Muscle of arm (tissue), 12 donors: ENCODE results near the gene MAPK6. TPM values are rescaled to one million over a fixed set of nuclear protein-coding genes. Genes with fewer than 3 reads are reported as not detected.
"Not testable (repeated sequence)": the region's sequence is repeated elsewhere in the genome, so short reads cannot be mapped to it uniquely, and the experiment has no call there.

Source experiments
- DNase-seq: peaks from one replicate; pipeline ENCODE4 v3.0.0-alpha.2; 2013
- polyA plus RNA-seq, 12 donors: library from polyadenylated mRNA; unstranded; fragments of 120-200 nt; gene quantifications; one replicate each; pipeline ENCODE4 v1.2.1, GENCODE V29; 2013; ENCODE audit not compliant: insufficient read length in 12 of 12

The MAPK6 gene
- polyA plus RNA-seq, 12 donors = 22.2 to 32.6 (median 30.7) TPM; not detected in 1

DNA sequence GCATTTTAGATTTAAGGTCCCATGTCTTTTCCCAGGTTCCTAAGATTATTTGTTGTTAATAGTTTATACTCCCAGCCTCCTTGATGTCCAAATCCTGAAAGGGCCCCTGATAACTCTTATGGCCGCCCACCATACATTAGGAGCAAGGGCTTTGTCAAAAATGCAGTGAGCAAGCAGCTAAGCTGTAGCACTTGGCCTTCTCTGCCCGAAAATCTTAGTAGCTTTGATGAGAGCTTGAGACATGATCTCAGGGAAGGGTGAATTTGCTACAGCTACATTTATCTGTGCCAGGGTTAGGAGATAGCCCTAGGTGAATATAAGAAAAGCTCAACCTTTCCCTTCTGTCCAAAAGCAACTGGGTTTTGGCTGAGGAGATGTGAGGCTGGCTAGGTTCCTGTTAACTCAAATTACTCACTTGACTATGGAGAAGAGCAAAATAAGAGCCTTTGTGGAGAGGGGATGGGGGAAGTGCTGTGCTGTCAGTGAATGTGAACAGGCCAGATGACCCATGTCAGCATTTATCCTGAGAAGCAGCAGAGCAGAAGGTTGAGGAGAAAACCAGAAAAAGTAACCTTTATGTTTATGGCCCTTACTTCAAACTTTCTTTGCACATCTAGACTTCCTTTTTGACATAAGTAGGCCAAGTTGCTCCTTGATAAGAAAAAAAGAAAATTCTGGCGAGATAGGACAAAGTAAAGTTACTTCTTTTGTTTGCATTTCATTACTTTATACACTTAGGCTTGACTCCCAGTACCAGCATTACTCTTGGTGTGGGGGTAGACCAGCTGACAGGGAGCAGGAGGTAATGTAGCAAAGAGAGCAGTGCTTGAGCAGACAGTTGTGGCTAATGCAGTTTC, 21.1 kb downstream of the MAPK6 start:
- DNase-seq = peak; percentile 25

DNA sequence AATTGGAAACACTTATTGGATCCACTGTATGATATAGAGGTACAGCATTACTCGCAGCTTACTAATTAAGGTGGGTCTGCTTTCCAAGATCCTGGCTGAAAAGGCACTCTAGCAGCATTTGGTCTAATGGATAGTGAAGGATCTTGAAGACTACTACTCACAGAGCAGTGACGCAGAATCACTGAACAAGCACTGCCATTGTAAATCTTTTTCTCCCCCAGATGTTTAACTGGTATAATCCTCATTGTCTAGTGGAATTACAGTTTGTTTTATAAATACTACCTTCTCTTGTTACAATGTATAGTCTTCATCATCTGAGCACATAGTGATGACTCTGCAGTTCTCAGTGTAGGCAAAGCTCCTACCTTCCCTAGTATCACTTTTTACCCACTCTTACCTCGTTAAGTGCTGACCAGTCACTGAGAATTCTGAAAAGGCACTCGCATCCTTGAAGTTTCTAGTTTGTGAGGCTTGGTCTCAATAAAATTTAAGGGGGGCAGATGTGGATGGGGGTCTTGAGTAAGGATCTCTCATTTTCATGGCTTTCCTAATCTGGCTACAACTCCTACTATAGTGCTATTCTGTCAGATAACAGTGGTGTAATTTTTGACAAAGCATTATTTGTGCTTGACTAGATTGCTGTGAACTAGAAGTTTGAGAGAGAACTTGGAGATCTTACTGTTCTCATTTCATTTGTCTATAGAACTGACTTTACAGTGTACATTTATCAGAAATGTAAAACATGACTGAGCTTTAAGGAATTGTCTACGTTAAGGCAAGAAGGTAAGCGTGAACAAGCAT, 23.2 kb downstream of the MAPK6 start:
- DNase-seq = no peak

DNA sequence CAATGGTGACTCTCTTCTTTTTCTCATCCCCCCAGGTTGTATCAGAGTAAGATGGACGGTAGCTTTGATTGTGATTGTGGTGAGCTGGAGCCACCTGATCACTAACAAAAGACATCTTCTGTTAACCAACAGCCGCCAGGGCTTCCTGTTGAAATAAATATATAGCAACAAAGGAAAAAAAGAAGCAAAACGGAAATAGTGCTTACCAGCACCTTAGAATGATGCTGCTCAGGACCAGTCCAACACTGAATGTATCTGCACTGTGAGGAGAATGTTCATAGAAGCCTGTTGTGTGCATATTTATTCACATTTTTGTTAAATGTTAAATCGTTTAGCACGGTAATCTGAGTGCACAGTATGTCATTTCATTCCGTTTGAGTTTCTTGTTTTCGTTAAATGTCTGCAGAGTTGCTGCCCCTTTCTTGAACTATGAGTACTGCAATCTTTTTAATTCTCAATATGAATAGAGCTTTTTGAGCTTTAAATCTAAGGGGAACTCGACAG, 26.8 kb downstream of the MAPK6 start:
- DNase-seq = not testable (repeated sequence)

DNA sequence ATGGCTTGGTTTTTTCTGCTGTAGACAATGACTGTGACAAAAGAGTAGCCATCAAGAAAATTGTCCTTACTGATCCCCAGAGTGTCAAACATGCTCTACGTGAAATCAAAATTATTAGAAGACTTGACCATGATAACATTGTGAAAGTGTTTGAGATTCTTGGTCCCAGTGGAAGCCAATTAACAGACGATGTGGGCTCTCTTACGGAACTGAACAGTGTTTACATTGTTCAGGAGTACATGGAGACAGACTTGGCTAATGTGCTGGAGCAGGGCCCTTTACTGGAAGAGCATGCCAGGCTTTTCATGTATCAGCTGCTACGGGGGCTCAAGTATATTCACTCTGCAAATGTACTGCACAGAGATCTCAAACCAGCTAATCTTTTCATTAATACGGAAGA, 27.5 kb downstream of the MAPK6 start:
- not testable (repeated sequence) for DNase-seq

DNA sequence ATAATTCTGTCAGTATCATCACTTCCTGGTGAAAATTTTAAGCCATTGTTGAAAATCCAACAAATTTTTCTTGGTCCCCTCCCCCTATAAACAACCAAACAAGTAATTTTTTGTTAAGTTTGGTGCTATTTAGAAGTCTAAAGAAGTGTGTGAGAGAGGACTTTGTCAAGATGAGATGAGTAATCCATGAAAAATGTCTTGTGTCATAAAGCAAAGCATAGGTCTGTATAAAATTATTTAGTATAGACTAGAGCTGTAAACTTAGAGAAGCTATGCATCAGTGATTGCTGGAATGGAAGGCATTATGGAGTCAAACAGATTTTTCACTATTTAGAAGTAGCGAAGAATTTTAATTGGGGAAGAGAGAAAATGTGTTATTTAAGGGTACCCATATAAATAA, 31.4 kb downstream of the MAPK6 start:
- no peak for DNase-seq

DNA sequence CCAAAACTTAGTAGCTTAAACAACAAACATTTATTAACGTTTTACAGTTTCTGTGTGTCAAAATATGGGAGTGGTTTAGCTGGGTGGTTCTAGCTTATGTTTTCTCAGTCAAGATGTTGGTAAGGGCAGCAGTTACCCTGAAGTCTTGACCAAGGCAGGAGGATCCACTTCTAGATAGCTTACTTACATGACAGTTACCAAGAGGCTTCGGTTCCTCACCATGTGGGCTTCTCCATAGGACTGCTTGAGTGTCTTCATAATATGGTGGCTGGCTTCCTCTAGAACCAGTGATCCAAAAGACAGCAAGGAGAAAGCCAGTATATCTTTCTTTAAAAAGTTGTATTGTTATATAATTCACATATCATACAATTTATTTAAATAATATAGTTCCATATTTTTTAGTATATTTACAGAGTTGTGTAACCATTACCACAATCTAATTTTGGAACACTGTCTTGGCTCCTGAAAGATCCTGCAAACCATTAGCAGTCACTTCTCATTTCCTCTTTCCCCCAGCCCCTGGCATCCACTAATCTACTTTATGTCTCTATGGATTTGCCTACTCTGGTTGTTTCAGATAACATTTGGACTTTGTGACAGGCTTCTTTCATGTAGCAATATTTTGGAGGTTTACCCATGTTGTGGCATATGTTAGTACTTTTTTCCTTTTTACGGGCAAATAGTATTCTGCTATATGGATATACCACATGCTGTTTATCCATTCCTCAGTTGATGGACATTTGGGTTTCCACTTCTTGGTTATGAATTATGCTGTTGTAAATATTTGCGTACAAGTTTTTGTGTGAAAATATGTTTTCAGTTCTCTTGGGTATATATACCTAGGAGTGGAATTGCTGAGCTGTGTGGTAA, 33.3 kb downstream of the MAPK6 start:
- DNase-seq = no peak

DNA sequence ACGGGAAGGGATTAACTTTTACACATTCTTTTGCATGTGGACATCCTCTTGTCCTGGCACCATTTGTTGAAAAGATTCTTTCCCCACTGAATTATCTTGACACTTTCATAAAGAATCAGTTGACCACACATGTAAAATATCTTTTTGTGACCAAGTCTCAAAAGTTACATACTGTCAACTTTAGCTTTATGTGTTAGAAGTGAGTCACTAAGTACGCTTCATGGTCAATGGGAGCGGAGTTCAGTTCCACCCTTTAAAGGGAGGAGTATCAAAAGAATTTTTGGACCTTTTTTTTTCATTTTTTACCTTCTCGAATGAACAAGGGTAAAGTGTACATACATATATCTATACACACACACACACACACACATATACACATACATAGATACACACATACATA, 35.4 kb downstream of the MAPK6 start:
- DNase-seq = no peak

DNA sequence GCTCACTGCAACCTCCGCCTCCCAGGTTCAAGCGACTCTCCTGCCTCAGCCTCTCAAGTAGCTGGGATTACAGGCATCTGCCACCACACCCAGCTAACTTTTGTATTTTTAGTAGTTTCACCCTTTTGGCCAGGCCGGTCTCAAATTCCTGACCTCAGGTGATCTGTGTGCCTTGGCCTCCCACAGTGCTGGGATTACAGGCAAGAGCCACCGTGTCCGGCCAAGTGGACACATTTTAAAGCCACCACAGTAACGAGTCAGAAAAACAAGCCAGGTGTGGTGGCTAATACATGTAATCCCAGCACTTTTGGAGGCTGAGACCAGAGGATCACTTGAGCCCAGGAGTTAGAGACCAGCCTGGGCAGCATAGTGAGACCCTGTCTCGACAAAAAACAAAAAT, 35.8 kb downstream of the MAPK6 start:
- DNase-seq = not testable (repeated sequence)

DNA sequence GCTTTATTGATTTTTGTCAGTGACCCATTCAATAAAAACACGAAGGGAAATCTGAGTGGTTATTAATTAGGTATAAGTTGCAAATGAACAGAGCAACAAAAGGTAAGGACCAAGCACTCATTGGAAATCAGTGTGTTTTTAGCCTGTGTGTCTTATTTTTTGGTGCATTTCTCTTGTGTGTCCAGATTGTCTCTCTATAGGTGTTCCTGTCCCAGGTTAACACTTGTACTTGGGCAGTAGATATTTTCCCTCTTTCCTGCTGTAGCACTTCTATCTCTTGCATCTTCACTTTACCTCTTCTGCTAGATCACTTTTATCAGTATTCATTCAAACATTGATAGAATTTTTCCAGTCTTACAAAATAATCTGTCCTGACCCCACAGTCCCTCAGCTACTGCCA, 37.0 kb downstream of the MAPK6 start:
- DNase-seq = no peak

DNA sequence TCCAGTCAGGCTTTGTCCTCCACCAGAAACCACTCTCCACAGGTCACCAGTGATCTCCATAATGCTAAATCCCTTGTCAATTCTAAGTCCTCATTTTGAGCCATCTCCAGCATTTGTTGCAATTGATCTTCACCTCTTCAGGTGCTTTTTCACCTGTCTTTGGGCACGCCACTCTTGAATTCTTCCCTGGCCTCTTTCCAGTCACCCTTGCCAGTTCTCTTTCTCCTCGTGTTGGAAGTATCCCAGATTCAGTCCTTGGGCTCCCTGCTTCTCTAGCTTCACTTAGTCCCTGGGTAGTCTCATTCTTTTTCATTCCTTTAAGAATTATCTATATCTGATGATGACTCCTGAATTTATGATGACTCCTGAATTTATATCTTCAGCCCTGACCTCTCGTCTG, 37.5 kb downstream of the MAPK6 start:
- no peak for DNase-seq

DNA sequence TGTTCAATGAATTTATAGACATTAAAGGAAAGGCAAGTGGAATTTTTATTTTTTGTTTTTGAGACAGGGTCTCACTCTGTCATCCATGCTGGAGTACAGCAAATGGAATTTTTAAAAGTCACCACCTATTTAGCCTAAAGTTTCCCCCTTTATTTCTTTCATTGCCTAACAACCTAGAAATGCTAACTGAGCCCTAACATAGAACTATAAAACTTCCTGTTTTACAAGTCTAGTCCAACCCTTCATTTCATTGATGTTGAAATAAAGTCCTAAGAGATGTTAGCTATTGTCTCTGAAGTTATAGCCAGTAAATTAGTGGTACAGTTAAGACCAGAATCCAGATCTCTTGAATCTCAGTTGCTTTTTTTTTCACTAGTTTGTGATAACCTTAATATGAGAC, 39.0 kb downstream of the MAPK6 start:
- DNase-seq = no peak

DNA sequence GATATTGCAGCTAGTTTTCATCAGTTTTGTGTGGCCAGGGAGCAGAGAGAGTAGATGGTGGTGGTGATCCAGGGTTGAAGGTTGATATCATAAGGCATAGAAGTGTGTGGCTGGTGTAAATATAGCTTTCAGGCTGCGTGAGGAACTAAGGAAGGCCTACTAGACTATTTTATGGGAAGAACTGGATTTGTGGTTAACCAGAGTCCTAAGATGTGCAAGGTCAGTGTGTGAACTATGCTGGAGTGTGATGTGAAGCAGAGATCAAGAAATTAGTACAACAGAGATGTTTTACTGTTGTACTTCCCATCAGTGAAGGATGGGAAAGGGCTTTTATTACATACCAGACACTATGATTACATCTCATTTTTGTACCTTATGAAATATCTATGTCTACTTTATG, 41.5 kb downstream of the MAPK6 start:
- no peak for DNase-seq

DNA sequence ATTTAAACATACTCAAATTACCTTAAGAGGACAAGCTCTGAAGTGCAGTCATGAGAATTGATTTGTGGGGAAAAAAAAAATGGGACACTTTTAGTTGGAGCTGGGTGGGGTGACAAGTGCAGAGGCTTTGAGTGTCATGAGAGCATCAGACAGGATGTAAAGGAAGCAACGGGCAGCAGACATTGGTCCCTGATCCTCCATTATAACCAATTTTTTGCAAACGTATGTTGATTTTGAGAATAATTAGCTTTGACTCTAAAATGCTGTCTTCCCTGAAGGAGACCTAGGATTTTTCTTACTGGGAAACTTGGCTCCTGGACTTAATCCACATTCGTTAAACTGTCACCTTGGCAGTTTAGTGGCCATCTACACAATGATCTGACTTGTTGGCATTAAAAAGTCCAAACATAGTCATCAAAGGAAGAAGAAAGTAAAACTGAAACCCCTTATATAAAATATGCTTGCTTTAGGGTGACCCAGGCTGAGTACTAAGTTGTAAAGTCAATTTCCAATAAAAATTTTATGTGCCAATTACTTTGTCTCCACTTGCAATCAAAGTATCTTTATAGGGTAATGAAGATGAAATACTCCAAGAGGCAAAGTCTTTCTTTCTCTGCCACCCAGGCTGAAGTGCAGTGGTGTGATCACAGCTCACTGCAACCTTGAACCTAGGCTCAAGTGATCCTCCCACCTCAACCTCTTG, 48.0 kb downstream of the MAPK6 start:
- DNase-seq = no peak

DNA sequence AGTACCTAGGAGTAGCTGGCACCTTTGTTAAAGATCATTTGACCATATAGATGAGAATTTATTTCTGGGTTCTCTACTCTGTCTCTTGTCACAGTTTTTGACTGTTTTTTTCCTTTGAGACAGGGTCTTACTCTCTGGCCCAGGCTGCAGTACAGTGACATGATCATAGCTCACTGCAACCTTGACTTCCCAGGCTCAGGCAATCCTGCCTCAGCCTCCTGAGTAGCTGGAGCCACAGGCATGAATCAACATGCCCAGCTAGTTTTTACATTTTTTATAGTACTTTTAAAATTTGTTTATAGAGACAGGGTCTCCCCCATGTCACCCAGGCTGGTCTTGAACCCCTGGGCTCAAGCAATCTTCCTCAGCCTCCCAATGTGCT, 48.5 kb downstream of the MAPK6 start:
- no peak for DNase-seq

DNA sequence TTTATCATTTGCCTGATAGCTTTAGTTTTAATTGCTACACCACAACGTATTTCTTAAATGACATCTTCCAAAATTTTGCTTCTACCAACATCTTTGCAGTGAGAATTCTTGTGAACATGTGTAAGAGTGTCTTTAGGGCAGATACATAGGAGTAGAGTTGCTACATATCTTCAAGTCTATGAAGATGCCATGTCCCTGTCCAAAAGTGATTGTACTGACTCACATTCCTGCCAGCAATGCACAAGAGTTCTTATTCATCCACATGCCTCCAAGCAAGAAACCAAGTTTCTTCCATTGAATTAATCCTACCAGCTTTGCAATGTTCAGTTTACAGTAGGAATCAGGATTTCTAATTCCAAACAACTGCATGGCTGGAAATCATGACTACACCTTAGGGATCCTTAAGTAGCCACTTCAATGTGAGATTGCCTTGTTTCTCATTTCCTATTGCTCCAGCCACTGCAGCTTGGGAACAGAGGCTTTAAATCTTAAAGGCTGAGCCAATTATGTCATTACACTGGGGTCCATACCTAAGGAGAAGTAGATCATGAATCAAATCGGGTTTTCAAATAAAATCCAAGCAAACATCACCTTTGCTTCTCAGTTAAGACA, 49.1 kb downstream of the MAPK6 start:
- no peak for DNase-seq

DNA sequence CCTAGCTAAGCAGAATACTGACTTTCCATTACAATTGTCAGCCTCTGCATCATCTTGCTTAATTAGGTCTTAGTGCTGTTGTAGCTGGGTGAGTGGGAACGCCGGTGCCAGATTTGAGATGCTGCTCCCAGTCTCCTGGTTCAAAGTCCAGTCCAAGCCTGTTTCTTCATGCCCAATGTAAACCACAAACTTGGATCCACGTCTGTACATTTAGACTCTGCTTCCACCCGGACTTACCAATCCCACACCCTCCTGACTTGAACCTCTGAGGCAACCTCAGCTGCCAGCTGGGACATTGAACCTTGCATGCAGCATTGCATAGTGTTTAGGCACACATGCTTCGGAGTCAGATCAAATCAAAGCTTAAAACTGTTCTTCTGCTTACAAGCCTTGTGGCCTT, 50.5 kb downstream of the MAPK6 start:
- no peak for DNase-seq

DNA sequence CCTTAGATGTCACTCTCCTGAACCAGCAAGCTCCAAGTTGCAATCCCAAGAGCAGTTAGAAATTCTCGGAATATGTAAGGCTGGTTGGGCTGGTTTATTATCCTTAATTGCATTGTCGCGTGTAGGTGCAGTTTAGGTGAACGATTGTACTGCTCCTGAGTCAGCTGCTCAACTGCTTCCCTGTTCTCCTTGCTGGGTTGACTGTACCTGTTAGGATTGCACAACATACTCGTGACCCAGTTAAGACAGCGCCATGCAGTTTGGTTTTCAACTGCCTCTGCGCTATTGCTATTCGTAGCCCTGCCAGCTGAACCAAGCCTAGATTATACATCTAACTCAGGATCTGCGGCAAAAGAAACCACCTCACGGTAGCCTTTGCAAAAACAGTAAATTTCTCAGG, 52.6 kb downstream of the MAPK6 start:
- no peak for DNase-seq

DNA sequence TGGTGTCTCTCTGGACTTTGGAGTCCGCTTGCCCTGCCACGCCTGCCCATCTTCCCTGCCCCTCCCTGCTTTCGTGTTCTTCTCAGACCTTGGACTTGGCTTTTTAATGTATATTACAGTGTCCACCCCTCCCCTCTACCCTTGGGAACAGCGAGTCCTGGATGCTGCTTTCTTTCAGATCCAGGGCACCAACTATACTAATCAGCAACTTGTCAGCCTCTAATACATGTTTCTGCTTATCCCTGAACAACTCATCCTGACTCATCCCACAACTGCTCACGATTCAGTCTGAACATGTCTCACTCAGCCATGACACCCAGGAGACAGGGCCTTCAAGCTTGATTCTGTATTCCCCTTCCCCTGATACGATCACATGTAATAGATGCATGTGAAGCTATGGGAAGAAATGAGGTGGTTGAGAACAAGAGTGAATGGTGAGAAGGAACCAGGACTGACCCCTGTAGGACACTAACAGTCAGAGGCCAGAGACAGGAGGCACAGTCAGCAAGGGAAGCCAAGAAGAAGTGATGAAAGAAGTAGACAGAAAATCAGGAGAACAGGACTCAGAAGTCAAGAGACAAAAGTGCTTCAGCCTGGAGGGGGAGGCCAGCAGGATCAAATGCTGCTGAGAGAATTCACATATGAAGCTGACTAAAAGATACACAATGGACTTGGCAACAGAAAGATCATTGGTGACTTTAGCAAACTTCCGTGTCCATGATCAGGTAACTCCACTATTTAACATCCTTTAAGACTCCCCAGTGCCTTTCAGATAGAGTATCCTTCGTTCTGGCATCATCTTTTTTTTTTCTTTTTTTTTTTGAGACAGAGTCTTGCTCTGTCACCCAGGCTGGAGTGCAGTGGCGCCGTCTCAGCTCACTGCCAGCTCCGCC, 58.1 kb downstream of the MAPK6 start:
- DNase-seq = no peak

DNA sequence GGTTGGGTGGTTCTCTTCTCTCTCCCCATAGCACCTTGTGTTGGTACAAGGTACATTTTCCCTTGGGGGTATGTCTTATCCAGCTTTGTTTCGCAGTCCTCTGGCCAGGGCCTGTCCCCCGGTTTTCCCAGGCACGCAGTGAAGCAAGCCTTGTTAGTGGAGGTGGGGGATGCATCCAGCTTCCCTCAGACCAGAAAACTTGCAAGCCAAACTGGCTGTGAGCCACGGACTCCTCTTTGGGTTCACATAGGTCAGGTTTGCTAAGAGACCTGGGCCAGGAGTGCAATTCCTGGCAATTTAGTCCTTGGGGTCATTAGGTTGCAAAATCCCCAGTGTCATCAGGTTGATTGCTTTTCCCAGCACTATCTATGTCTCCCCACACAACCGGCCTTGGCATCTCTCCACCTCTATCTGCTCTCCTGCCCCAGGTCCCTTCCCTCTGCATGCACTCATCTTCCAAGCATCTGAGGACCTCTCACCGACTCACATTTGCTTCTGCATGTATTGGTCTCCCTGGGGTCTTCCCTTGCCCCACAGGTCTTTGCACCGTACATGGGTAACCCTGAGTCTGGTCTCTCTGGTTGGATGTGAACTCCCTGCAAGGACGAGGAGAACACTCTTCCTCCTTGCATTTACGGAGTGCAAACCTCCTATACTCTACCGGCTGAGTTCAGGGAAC, 59.3 kb downstream of the MAPK6 start:
- DNase-seq = no peak
